GM04504 (cell line): ENCODE results near the gene RNASE4.
"Not testable (repeated sequence)": the region's sequence is repeated elsewhere in the genome, so short reads cannot be mapped to it uniquely, and the experiment has no call there.

Experiments used
- DNase-seq: peaks from one replicate; pipeline ENCODE4 v3.0.0-alpha.2; 2012; ENCODE audit warnings: low read depth

The RNASE4 gene

GRCh38 chr14:20698934-20699333, 14.6 kb downstream of the RNASE4 start:
- no peak for DNase-seq

GRCh38 chr14:20699931-20700330, 15.6 kb downstream of the RNASE4 start:
- DNase-seq, result no peak

- DNase-seq, result not testable (repeated sequence)
These were observed 16.6 kb downstream of the RNASE4 start for GRCh38 chr14:20700965-20701364.

GRCh38 chr14:20706657-20707355, 22.4 kb downstream of the RNASE4 start:
- no peak for DNase-seq

DNA sequence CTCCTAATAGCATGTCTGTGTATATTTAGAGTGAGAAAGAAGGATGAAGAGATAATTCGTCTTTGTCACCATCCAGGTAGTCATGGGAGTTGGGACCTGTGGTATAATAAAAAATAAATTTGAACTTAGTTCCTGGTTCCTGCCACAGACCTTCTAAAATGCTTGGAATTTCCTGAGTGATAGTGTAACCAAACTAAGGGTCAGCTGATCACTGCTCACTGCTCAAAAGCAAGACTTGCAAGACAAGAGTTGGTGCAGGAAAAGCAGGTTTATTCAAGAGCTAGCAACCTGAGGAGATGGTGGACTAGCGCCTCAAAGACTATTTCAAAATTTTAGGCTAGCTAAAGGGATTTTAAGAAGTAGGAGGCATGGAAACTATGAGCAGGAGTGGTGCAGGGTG, 23.3 kb downstream of the RNASE4 start:
- no peak for DNase-seq

DNA sequence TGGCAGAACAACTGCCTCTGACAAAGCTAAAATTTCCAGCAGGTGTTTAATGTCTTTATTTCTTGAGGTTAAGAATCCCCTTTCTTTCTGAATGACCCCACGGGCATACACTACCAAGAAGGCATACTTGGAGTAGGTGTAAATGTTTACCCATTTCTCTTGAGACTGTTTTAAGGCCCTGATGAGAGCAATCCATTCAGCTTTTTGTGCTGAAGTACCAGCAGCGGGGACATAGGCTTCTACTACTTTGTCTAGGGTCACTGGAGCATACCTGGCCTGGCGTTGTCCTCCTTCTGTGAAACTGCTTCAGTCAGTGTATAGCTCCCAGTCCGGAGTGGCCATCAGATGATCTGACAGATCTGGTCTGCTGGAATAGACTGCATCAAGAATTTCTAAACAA, 26.9 kb downstream of the RNASE4 start:
- DNase-seq, result no peak

DNA sequence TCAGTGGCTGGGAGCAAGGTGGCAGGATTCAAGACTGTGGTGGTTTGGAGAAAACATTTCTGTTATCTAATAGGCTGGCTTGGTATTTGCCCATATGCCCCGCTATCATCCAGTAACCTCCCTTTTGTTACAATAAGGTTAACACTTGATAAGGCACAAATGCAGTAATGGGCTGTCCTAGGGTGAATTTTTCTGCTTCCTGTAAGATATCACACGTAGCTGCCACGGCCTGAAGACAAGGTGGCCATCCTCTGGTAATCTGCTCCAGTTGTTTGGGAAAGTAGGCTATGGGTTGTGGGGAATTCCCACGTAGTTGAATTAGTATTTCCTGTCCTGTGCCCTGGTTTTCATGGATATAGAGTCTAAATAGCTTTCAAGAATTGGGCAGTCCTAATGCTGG, 27.3 kb downstream of the RNASE4 start:
- no peak for DNase-seq

DNA sequence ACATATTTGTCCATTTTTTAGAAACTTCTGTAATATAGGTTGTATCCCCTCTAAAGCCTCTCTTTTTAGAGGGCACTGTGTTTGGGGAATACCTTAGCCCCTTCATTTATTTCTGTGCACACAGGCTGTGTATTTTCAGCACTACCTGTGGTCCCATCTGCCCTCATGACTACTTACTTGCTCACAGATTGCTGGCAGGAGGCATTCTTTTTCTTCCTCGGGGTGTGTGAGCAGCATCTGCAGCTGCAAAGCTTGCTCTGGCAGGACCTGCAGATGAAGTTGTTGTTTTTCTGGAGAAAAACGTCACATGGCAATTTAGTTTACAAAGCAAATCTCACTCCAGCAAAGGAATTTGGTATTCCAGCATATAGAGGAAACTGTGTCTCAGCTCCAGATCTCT, 28.5 kb downstream of the RNASE4 start:
- DNase-seq, result no peak

GRCh38 chr14:20714593-20715250, 30.4 kb downstream of the RNASE4 start:
- DNase-seq, result no peak

DNA sequence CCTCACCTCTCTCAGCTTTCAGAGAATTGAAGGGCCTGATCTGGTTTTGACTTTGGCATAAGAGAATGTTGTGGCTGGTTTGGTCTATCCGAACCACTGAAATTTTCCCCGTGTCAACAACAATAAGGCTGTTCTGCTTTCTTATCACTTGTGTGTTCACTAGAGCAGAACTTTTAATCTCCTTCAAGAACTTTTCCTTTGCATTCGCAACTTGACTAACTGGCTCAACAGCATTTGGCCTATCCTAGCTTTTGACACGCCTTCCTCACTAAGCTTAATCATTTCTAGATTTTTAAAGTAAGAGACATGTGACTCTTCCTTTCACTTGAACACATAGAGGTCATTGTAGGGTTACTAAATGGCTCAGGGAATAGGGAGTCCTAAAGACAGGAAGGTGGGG, 35.4 kb downstream of the RNASE4 start:
- no peak for DNase-seq

- no peak for DNase-seq
These were observed 36.4 kb downstream of the RNASE4 start for GRCh38 chr14:20720741-20721140.

GRCh38 chr14:20722016-20722415, 37.7 kb downstream of the RNASE4 start:
- DNase-seq, result no peak

DNA sequence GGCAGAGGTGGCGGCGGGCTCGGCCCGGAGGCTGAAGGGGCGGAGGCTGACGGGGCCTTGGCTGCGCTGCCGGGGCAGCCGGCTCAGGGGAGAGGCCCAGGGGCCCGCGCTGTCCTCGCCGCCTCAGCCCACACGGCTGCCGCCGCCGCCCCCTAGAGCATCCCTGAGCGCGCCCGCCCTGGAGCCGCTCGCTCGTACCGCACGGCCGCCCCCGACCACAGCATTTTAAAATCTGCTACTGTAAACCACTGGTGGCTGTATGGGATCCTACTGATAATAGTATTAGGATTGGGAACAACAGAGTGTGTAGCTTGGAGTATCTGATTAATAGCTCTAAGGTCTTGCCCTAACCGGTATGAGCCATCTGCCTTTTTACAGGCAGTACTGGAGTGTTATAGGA, 39.1 kb downstream of the RNASE4 start:
- no peak for DNase-seq

GRCh38 chr14:20726121-20726520, 41.8 kb downstream of the RNASE4 start:
- not testable (repeated sequence) for DNase-seq

DNA sequence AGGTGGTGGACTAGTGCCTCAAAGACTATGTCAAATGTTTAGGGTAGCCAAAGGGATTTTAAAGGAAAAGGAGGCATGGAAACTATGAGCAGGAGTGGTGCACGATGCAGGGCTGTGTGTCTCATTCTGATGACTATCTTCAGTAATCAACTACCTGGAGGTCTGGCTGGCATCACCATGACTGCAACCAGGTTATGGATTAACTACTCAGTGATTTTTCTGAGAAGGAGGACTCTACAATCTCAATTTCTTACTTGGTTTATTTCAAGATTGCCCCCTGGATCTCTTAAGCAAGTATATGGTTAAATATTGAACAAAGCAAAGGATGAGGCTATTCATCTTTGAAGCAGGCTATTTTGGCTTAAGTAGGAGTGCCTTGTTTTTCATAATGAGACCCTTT, 42.2 kb downstream of the RNASE4 start:
- DNase-seq, result no peak

GRCh38 chr14:20730891-20731290, 46.5 kb downstream of the RNASE4 start:
- DNase-seq, result no peak

DNA sequence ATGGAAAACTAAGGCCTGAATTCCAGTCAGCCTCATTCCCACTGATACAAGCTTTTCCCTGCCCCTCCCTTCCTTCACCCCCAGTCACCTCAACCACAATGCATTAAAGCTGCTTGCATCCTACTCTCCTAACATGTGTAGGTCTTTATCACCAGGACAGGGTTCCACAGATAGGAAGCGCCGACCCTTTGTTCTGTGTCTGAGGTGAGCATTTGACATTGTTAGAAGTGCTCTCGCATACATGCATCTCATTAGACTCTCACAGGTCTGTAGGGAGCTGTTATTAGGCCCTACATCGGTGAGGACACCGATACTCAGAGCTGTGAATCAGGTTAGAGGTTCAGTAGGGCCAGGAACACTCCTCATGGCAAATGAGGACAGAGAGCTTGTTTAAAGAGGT, 48.1 kb downstream of the RNASE4 start:
- no peak for DNase-seq

GRCh38 chr14:20732979-20733635, 48.7 kb downstream of the RNASE4 start:
- no peak for DNase-seq

DNA sequence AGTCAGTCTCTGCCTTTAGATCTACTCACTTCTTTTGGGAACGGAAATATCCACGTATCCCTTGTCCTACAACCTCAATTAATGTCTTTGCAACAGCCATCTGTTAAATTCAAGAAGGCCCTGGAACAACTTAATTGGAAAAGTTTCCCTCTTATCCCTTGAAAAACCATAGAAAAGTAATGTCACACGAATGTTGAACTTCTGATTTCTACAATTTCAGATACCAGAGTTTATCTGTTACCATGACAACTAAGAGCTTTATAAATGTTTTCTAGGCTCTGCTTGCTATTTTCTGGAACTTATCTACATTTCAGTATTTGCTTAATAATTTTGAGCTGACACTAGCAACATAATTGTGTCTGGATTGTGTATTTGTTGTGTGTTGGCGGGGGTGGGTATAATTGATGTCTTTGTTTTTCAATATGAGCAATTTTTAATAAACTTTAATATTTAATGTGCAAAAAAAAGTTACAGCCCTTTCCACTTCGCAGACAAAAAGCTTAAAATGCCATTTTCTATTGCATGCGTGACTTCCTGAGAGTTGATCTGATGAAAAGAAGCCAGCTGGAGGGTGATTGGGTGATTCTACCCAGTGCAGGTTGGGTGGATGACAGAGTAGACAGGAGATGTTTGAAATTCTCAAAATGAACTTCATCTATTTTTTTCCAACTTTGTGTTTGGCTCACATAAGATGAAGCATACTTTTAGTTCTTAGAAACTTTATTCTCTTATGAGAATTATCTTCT, 49.5 kb downstream of the RNASE4 start:
- DNase-seq, result no peak

GRCh38 chr14:20734430-20734806, 50.1 kb downstream of the RNASE4 start:
- DNase-seq, result no peak

DNA sequence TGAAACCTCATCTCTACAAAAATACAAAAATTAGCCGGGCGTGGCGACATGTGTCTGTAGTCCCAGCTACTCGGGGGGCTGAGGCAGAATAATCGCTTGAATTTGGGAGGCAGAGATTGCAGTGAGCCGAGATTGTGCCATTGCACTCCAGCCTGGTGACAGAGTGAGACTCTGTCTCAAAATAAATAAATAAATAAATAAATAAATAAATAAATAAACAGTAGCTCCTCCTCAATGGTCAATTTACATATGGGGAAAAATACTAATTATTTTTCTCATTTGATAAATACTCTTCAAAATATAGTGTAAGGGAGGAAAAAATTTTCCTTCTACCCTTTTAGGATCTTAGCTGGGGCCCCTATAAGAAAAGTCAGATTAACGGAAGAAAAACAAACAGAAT, 53.9 kb downstream of the RNASE4 start:
- DNase-seq, result not testable (repeated sequence)

DNA sequence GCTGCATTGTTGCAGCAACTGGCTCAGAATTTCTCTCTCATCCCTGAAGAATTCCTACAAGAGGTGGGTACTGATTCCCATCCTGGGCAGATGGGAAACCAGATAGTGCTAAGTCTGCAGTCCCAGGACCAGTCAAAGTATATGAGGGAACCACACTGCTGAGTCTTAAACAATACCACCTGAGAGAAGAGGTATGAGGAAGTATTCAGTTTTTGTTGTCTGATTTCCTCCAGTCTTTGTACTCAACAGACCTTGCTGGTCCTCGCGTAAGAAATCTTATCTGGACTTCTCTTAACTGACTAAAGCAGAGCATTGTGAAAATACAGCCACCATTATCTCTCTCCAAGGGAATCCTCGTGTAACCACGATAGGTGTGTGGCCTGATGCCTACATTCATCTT, 57.8 kb downstream of the RNASE4 start:
- DNase-seq, result no peak

DNA sequence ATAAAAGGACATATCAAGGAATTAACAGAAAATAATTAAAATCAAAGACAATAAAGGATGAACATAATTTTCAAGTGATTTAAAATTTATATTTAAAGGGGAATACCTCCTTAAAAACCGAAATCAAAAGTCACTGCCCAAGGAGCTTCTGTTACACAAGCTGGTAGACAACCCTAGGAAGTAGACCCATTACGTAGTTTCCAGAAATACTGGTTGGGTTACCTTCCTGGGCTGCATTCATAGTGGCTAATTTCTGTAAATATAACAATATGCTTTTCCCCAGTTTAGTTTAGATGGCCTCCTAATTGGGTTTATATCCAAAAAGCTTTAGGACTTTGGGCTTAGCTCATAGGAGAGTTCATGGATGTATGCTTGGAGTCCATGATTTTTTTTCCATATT, 59.2 kb downstream of the RNASE4 start:
- DNase-seq, result no peak
